GM12878 (cell line): ENCODE results near the gene RNF150.

Experiments
- CREB1 ChIP-seq: IDR thresholded peaks from 2 replicates; pipeline ENCODE4 v1.6.1; 2012; ENCODE audit warnings: low read depth, mild to moderate bottlenecking, inconsistent platforms
- CTCF ChIP-seq, 3 experiments: IDR thresholded peaks in 2 of 3; conservative IDR thresholded peaks in 1 of 3; 2 replicates each; pipeline ENCODE4 v1.5.1; 2011; ENCODE audit warnings: low read depth in 3 of 3, low read length in 3 of 3, mild to moderate bottlenecking in 3 of 3, control low read depth in 2 of 3, moderate library complexity in 2 of 3, inconsistent platforms in 1 of 3, mixed read lengths in 1 of 3; ENCODE audit not compliant: control insufficient read depth in 2 of 3, insufficient read depth in 1 of 3; ENCODE audit errors: extremely low read depth in 1 of 3
- IRF3 ChIP-seq: fragments of 450-650 bp; IDR thresholded peaks from 2 replicates; pipeline ENCODE4 v1.6.1; 2014; ENCODE audit warnings: mild to moderate bottlenecking
- MYC ChIP-seq: IDR thresholded peaks from 2 replicates; pipeline ENCODE4 v1.6.1; 2011; ENCODE audit warnings: mild to moderate bottlenecking, low read length, moderate library complexity, inconsistent platforms; ENCODE audit not compliant: insufficient read depth, insufficient replicate concordance, insufficient read length, severe bottlenecking
- POLR2A ChIP-seq: IDR thresholded peaks from 2 replicates; pipeline ENCODE4 v1.6.1; 2011; ENCODE audit warnings: low read depth, mild to moderate bottlenecking, low read length
- RCOR1 ChIP-seq: conservative IDR thresholded peaks from 2 replicates; pipeline ENCODE4 v1.6.1; 2012; ENCODE audit warnings: low read depth, low read length, improper control_type of control experiment
- SMAD1 ChIP-seq: fragments of 450-650 bp; IDR thresholded peaks from 2 replicates; pipeline ENCODE4 v1.6.1; 2018; ENCODE audit warnings: mild to moderate bottlenecking, low read depth; ENCODE audit not compliant: partially characterized antibody
- TBL1XR1 ChIP-seq: IDR thresholded peaks from 2 replicates; pipeline ENCODE4 v1.6.1; 2012; ENCODE audit warnings: low read depth, low read length, improper control_type of control experiment
- TCF7 ChIP-seq: IDR thresholded peaks from 2 replicates; pipeline ENCODE4 v1.6.1; 2014; ENCODE audit warnings: antibody characterized with exemption, borderline replicate concordance
- YY1 ChIP-seq: IDR thresholded peaks from 2 replicates; pipeline ENCODE4 v1.6.1; 2011; ENCODE audit warnings: low read depth, mild to moderate bottlenecking, low read length
- ZBTB4 ChIP-seq: fragments of 450-650 bp; formaldehyde crosslinking; IDR thresholded peaks from 2 replicates; pipeline ENCODE4 v1.4.0; 2022; ENCODE audit warnings: mild to moderate bottlenecking, moderate library complexity

GRCh38 chr4:140846736-140847135 lies 286.5 kb downstream of the RNF150 start:
- TF ChIP-seq MYC (no peak), CTCF (IDR thresholded peaks at IDR 0.05 in 2 of 3, conservative IDR thresholded peaks at IDR 0.05 in 1 of 3; ENCODE audit: control insufficient read depth in 2 of 3, extremely low read depth in 1 of 3, insufficient read depth in 1 of 3, low read depth in 3 of 3, low read length in 3 of 3) (no peak), ZBTB4 (CRISPR knock-in tag) (no peak), CREB1 (no peak), IRF3 (no peak), TBL1XR1 (no peak), TCF7 (no peak), RCOR1 (no peak), YY1 (no peak), SMAD1 (no peak), POLR2A (no peak)
